Measurements from ENCODE around the gene ST6GALNAC3.

DNA sequence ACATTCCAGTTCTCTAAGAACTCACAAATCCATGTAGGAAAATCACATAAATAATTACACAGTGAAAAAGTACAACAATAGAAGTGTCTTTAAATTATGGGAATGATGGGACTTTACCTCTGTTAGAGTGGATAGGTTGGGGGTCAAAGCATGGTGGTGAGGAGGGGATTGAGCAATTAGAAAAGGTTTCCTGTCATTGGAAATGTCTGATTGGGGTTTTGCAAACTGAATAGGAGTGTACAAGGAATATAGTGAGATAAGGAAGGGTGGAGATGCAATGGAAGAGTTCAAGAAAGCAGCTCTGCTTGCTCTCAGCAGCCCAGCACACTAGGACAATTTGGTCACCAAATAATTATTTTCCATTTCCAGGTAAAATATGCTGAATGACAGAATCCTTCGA is 238.8 kb downstream of the ST6GALNAC3 start:
- TF ChIP-seq, protein P1, sequence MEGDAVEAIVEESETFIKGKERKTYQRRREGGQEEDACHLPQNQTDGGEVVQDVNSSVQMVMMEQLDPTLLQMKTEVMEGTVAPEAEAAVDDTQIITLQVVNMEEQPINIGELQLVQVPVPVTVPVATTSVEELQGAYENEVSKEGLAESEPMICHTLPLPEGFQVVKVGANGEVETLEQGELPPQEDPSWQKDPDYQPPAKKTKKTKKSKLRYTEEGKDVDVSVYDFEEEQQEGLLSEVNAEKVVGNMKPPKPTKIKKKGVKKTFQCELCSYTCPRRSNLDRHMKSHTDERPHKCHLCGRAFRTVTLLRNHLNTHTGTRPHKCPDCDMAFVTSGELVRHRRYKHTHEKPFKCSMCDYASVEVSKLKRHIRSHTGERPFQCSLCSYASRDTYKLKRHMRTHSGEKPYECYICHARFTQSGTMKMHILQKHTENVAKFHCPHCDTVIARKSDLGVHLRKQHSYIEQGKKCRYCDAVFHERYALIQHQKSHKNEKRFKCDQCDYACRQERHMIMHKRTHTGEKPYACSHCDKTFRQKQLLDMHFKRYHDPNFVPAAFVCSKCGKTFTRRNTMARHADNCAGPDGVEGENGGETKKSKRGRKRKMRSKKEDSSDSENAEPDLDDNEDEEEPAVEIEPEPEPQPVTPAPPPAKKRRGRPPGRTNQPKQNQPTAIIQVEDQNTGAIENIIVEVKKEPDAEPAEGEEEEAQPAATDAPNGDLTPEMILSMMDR (IDR thresholded peaks at IDR 0.05), result no peak
- no peak for TF ChIP-seq EZH2phosphoT487 (IDR thresholded peaks at IDR 0.05)
- TF ChIP-seq EZH2 (IDR thresholded peaks at IDR 0.05), result no peak
